Stomach (tissue), 19 donors: ENCODE results near the gene OR52N2. TPM values are rescaled to one million over a fixed set of nuclear protein-coding genes. Genes with fewer than 3 reads are reported as not detected.

ENCODE experiments used
- DNase-seq, 2 donors: peaks; one replicate each; pipeline versions ENCODE4 v3.0.0 to v3.0.0-alpha.2; 2013 to 2019
- H3K27ac ChIP-seq, 5 donors: fragments of 200-600 bp in 4 of 5; sonication (generic) in 4 of 5; one replicate each; pipeline ENCODE4 v1.5.1; 2013 to 2019; ENCODE audit warnings: mild to moderate bottlenecking in 1 of 5, moderate library complexity in 1 of 5
- H3K27me3 ChIP-seq, 3 donors: fragments of 200-600 bp; sonication (generic); one replicate each; pipeline ENCODE4 v1.5.1; 2017 to 2019; ENCODE audit warnings: mixed run types in 1 of 3
- H3K36me3 ChIP-seq, 4 donors: fragments of 200-600 bp; sonication (generic); 1 replicate in 3 of 4; 2 replicates in 1 of 4; pipeline ENCODE4 v1.5.1; 2016 to 2019
- H3K4me1 ChIP-seq, 4 donors: fragments of 200-600 bp; sonication (generic); one replicate each; pipeline ENCODE4 v1.5.1; 2016 to 2019
- H3K4me3 ChIP-seq, 4 donors: fragments of 200-600 bp; sonication (generic) in 3 of 4; one replicate each; pipeline ENCODE4 v1.5.1; 2016 to 2019; ENCODE audit warnings: mild to moderate bottlenecking in 1 of 4
- H3K9me3 ChIP-seq, 4 donors: fragments of 200-600 bp; sonication (generic); one replicate each; pipeline ENCODE4 v1.5.1; 2016 to 2019
- EP300 ChIP-seq: sonication (generic); formaldehyde crosslinking; IDR thresholded peaks from one replicate; pipeline ENCODE4 v1.6.1; 2017; ENCODE audit warnings: antibody characterized with exemption
- POLR2A ChIP-seq, 4 donors: fragments of 450-650 bp; IDR thresholded peaks; one replicate each; pipeline ENCODE4 v1.6.1; 2016; ENCODE audit warnings: antibody characterized with exemption in 4 of 4, control low read depth in 2 of 4, mild to moderate bottlenecking in 1 of 4, moderate library complexity in 1 of 4
- POLR2AphosphoS5 ChIP-seq, 3 donors: sonication (generic); formaldehyde crosslinking; IDR thresholded peaks; one replicate each; pipeline ENCODE4 v1.6.1; 2016; ENCODE audit warnings: antibody characterized with exemption in 3 of 3
- WGBS, 5 donors: extraction: QIAGEN DNeasy Blood & Tissue Kit in 3 of 5; methylation state at CpG; one replicate each; pipeline versions ENCODE4 v1.1.5 to v1.1.7; 2013 to 2018; 5-methylcytosine and 5-hydroxymethylcytosine counted together
- intact Hi-C: fragments of 100-400 bp; cut with DNase I; formaldehyde crosslinking; loops from one replicate; pipeline ENCODE4 v1.15.1; 2023; ENCODE audit warnings: low total_unique reads
- long read RNA-seq, 10 donors: transcript quantifications; one replicate each; lab custom pipeline, GENCODE V29; 2026
- polyA plus RNA-seq, 3 donors: library from polyadenylated mRNA; stranded (reverse); fragments of 200-250 nt; gene quantifications; one replicate each; pipeline ENCODE4 v1.2.3, GENCODE V29; 2013
- total RNA-seq, 5 donors: library from RNA; depleted of rRNA; stranded (reverse); fragments of >200 nt; gene quantifications; one replicate each; pipeline versions ENCODE4 v1.1.0 to v1.2.3, GENCODE V29; 2014 to 2016
- TF ChIP-seq, protein P1 (sequence below), 7 experiments: fragments of 450-650 bp in 4 of 7; fragments of 200-600 bp in 3 of 7; sonication (generic) in 3 of 7; IDR thresholded peaks; one replicate each; pipeline ENCODE4 v1.5.1; 2016 to 2019; ENCODE audit warnings: antibody characterized with exemption in 7 of 7, control low read depth in 2 of 7, mild to moderate bottlenecking in 1 of 7
- donor health status: healthy with polysubstance abuse.
- donor health status: Bipolar disorder and iron deficiency.
- donor health status: healthy.

OR52N2 gene
- total RNA-seq, result not detected
- 1 to 10 TPM in 1 of 3 donors, under 1 TPM in 1, not detected in 1; 0.31 to 1.4 TPM for polyA plus RNA-seq
- long read RNA-seq, donor 1, result 0 reads
- long read RNA-seq, donor 2, result 0 reads
- long read RNA-seq, donor 3, result 0 reads
- long read RNA-seq, donor 4, result 0 reads
- long read RNA-seq, donor 5, result 0 reads
- long read RNA-seq, donor 6, result 0 reads
- long read RNA-seq, donor 7, result 0 reads
- long read RNA-seq, donor 8, result 0 reads
- long read RNA-seq, donor 9, partial matches to known transcripts, result 0 of 1 reads
- long read RNA-seq, donor 9, other reads (novel, unspliced or antisense), result 0 of 1 reads
- long read RNA-seq, donor 10, result 0 reads

DNA sequence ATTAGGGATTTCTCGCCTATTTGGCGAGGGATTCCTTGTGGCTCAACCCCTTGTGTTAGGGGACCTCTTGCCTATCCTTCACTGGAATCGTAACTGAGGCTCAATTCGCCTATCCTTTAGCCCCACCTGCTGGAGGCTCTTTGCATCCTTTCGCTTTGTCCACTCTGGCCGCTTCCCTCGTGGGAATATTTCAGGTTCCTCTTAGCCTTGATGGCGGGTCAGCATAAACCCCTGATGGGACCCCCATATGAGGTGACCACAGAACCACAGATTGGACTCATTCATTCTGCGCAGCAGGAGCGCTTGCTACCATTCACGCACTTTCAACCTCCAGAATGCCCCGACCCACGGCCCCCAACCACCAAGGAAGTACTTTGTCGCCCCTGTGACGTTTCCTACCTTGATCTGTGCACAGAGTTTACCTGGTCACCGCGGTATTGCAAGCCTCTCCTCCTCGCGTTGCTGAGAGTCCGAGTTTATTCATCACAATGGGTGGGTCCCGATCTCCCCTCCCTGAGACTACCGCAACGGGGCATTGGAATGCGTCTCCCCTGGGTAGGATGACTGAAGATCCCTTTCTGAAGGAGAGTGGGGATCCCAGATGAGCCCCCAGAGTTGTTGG is at the start of gene OR52N2:
TSS of gene OR52N2 (plus strand) at position 425 of the 622 bp plus-strand sequence. CDS start 11,412 bp downstream, outside the sequence.
- TF ChIP-seq, protein P1, sequence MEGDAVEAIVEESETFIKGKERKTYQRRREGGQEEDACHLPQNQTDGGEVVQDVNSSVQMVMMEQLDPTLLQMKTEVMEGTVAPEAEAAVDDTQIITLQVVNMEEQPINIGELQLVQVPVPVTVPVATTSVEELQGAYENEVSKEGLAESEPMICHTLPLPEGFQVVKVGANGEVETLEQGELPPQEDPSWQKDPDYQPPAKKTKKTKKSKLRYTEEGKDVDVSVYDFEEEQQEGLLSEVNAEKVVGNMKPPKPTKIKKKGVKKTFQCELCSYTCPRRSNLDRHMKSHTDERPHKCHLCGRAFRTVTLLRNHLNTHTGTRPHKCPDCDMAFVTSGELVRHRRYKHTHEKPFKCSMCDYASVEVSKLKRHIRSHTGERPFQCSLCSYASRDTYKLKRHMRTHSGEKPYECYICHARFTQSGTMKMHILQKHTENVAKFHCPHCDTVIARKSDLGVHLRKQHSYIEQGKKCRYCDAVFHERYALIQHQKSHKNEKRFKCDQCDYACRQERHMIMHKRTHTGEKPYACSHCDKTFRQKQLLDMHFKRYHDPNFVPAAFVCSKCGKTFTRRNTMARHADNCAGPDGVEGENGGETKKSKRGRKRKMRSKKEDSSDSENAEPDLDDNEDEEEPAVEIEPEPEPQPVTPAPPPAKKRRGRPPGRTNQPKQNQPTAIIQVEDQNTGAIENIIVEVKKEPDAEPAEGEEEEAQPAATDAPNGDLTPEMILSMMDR (IDR thresholded peaks at IDR 0.05), result peak in 5 of 7 experiments; percentile 51 to 80 (median 76)
- TF ChIP-seq POLR2A (IDR thresholded peaks at IDR 0.05), result no peak
- TF ChIP-seq EP300, result no peak
- no peak for TF ChIP-seq POLR2AphosphoS5 (IDR thresholded peaks at IDR 0.05)
- intact Hi-C loops, result loop anchor here (5.0 kb wide), 2 partner anchors 321 to 336 kb away; partner anchors contain the start of gene OR52D1
- peaks cover 0 to 14% (median 10%) of the 10 kb centered on the region in 4 donors for H3K4me1 ChIP-seq
- peaks cover 0 to 6% (median 0%) of the 10 kb centered on the region in 4 donors for H3K9me3 ChIP-seq
- H3K4me3 ChIP-seq, result peak within 1 kb of the TSS; percentile 43 to 55 (median 50)
- peaks cover 0 to 9% (median 0%) of the 10 kb centered on the region in 3 donors for H3K27me3 ChIP-seq
- 4 to 8% (median 7%) methylated on average over 24 of the region's 24 CpGs for WGBS, 5 donors
- H3K36me3 ChIP-seq, result no peaks in the 10 kb centered on the region
- H3K27ac ChIP-seq, result peak within 1 kb of the TSS in 1 of 5 donors; percentile 15
- DNase-seq, result peak; percentile 73 to 88

DNA sequence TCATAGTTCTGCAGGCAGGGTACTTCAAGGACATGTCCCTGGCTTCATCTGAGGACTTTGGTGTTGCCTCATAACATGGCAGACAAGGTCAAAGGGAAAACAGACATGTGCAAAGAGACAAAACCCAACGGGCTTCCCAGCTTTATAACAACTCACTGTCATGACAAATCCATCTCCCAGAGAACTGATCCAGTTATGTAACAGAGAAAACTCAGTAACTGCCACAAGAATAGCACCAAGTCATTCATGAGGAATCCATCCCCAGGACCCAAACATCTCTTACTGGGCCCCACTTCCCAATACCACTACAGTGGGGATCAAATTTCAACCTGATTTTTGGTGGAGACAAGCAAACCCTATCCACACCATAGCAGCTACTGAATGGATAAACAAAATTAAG is 41.7 kb upstream of the OR52N2 start:
- Histone ChIP-seq H3K4me1 (no peaks in the 10 kb centered on the region), H3K36me3 (no peaks in the 10 kb centered on the region), H3K27ac (no peak overlapping the region), H3K27me3 (no peaks in the 10 kb centered on the region), H3K4me3 (no peak overlapping the region), H3K9me3 (no peaks in the 10 kb centered on the region)
- TF ChIP-seq, protein P1 (IDR thresholded peaks at IDR 0.05), result no peak
- 11 to 69% (median 50%) methylated on average over 1 of the region's 1 CpG for WGBS, 5 donors
- intact Hi-C loops, result no loop called here
- DNase-seq, result no peak

DNA sequence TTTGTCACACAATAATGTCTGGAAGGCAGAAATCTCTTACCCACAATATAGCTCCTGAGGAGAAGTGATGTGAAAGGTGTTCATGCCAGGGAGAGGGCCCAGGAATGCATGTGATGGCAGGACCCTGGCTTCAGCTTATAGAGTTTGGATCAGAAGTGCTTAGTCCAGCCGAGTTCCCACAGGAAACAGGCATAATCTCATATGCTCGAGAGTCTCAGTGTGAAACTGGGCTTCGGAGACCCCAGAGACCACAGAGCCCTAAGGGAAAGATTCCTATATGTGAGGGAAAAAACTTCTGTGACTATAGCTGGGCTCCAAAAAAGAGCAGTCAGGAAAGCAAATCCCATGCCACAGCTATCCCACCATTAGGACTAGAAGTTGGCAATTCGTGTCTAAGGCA is 25.5 kb upstream of the OR52N2 start, which contains the start of gene OR52N5:
TSS of gene OR52N5 (minus strand) at position 101 of the 400 bp plus-strand sequence. CDS start 4,721 bp downstream, outside the sequence.
- intact Hi-C loops, result no loop called here
- Histone ChIP-seq H3K36me3 (no peaks in the 10 kb centered on the region), H3K27ac (no peak within 1 kb of the TSS), H3K9me3 (no peaks in the 10 kb centered on the region), H3K4me1 (no peaks in the 10 kb centered on the region), H3K4me3 (no peak within 1 kb of the TSS), H3K27me3 (no peaks in the 10 kb centered on the region)
- WGBS, 5 donors, result 20 to 62% (median 40%) methylated on average over 4 of the region's 4 CpGs
- TF ChIP-seq POLR2AphosphoS5 (IDR thresholded peaks at IDR 0.05) (no peak), EP300 (no peak), POLR2A (IDR thresholded peaks at IDR 0.05) (no peak)
- TF ChIP-seq, protein P1 (IDR thresholded peaks at IDR 0.05), result no peak
- DNase-seq, result no peak

DNA sequence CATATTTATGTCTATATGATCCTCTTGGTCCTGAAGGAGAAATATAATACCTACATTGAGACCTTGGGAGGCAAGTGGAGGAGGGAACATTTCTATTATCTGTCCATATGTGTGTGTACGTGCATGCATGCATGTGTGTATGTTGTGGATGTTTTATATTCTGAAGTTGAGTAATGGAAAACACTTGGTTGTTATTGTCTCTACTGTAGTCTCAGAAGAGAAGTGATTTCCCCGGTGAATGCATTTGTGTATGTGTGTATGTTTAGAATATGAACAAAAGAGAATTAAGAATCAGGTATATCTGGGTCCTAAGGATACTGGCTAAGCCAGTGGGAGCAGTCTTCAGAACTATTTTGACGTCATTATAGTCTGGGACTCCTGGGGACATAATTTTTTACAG is 17.6 kb upstream of the OR52N2 start, which contains the start of gene OR52N1:
TSS of gene OR52N1 (minus strand) at position 101 of the 400 bp plus-strand sequence. CDS start 2,449 bp downstream, outside the sequence.
- no peak within 1 kb of the TSS for H3K27ac ChIP-seq
- DNase-seq, result no peak
- H3K9me3 ChIP-seq, result no peaks in the 10 kb centered on the region
- no peaks in the 10 kb centered on the region for H3K4me1 ChIP-seq
- no peaks in the 10 kb centered on the region for H3K27me3 ChIP-seq
- intact Hi-C loops, result no loop called here
- TF ChIP-seq POLR2A (IDR thresholded peaks at IDR 0.05) (no peak), POLR2AphosphoS5 (IDR thresholded peaks at IDR 0.05) (no peak), EP300 (no peak)
- TF ChIP-seq, protein P1 (IDR thresholded peaks at IDR 0.05), result no peak
- H3K4me3 ChIP-seq, result no peak within 1 kb of the TSS
- no peaks in the 10 kb centered on the region for H3K36me3 ChIP-seq
- 71 to 79% (median 73%) methylated on average over 3 of the region's 3 CpGs for WGBS, 5 donors
